SK-N-SH (cell line): ENCODE results near the gene SNRNP70. TPM values are rescaled to one million over a fixed set of nuclear protein-coding genes. Genes with fewer than 3 reads are reported as not detected.
"Not testable (repeated sequence)": the region's sequence is repeated elsewhere in the genome, so short reads cannot be mapped to it uniquely, and the experiment has no call there.

Experiments used
- CTCF ChIA-PET: fragments of 300-600, 350-600 bp; formaldehyde crosslinking; extraction: SDS; loops from one replicate; lab custom pipeline; 2021; lab: Yijun Ruan, JAX
- POLR2A ChIA-PET: fragments of 350-600 bp; sonication (Branson Sonifier 250); formaldehyde crosslinking; extraction: SDS; loops from one replicate; lab custom pipeline; 2020; ENCODE audit warnings: antibody characterized with exemption, inconsistent platforms; lab: Yijun Ruan, JAX
- DNase-seq: peaks from one replicate; pipeline ENCODE4 v3.0.0; 2012
- H2AFZ ChIP-seq: fragments of 200-600 bp; sonication (generic); 2 replicates; pipeline ENCODE4 v1.8.1; 2016; ENCODE audit warnings: antibody characterized with exemption, mild to moderate bottlenecking, low read depth
- H3F3A ChIP-seq: fragments of 200-600 bp; sonication (generic); replicated peaks from 2 replicates; pipeline ENCODE3; 2016; ENCODE audit warnings: antibody characterized with exemption, mild to moderate bottlenecking; ENCODE audit not compliant: insufficient read depth
- H3K27ac ChIP-seq, 2 experiments: fragments of 200-500 bp in 1 of 2; fragments of 200-600 bp in 1 of 2; sonication (Bioruptor generic) in 1 of 2; sonication (generic), shearing (Covaris generic) in 1 of 2; 2 replicates each; pipeline versions ENCODE4 v1.5.1 to v1.6.1; 2014 to 2016; ENCODE audit warnings: low read depth in 2 of 2, inconsistent platforms in 1 of 2, low read length in 1 of 2, mild to moderate bottlenecking in 1 of 2, mixed read lengths in 1 of 2
- H3K27me3 ChIP-seq: fragments of 200-600 bp; sonication (generic), shearing (Covaris generic); 2 replicates; pipeline ENCODE4 v1.6.1; 2016; ENCODE audit warnings: mixed run types; ENCODE audit not compliant: insufficient read depth
- H3K36me3 ChIP-seq, 2 experiments: fragments of 200-500 bp in 1 of 2; fragments of 200-600 bp in 1 of 2; sonication (Bioruptor generic) in 1 of 2; sonication (generic) in 1 of 2; replicated peaks in 1 of 2; 2 replicates each; pipeline versions ENCODE3 to v1.5.1; 2014 to 2016; ENCODE audit warnings: low read length in 1 of 2, mild to moderate bottlenecking in 1 of 2; ENCODE audit not compliant: insufficient read depth in 2 of 2, control insufficient read depth in 1 of 2
- H3K4me1 ChIP-seq, 2 experiments: fragments of 200-500 bp in 1 of 2; fragments of 200-600 bp in 1 of 2; sonication (Bioruptor generic) in 1 of 2; sonication (generic), shearing (Covaris generic) in 1 of 2; 2 replicates each; pipeline versions ENCODE4 v1.5.1 to v1.6.1; 2014 to 2016; ENCODE audit warnings: low read depth in 1 of 2, low read length in 1 of 2, mixed run types in 1 of 2; ENCODE audit not compliant: insufficient read depth in 2 of 2, control insufficient read depth in 1 of 2
- H3K4me2 ChIP-seq: fragments of 200-600 bp; sonication (generic), shearing (Covaris generic); 2 replicates; pipeline ENCODE4 v1.6.1; 2017; ENCODE audit warnings: mixed run types
- H3K4me3 ChIP-seq, 2 experiments: fragments of 200-500 bp in 1 of 2; fragments of 200-600 bp in 1 of 2; sonication (Bioruptor generic) in 1 of 2; sonication (generic), shearing (Covaris generic) in 1 of 2; 2 replicates each; pipeline versions ENCODE4 v1.5.1 to v1.8.1; 2014 to 2016; ENCODE audit warnings: low read depth in 2 of 2, inconsistent platforms in 1 of 2, low read length in 1 of 2, mild to moderate bottlenecking in 1 of 2, mixed read lengths in 1 of 2, moderate library complexity in 1 of 2
- H3K79me2 ChIP-seq: fragments of 200-600 bp; sonication (generic); 2 replicates; pipeline ENCODE4 v1.8.1; 2017; ENCODE audit warnings: mild to moderate bottlenecking; ENCODE audit not compliant: insufficient read depth
- H3K9ac ChIP-seq: fragments of 200-600 bp; sonication (generic); 2 replicates; pipeline ENCODE4 v1.6.1; 2017; ENCODE audit warnings: mixed run types
- H3K9me2 ChIP-seq: fragments of 200-600 bp; sonication (generic); 2 replicates; pipeline ENCODE4 v1.6.1; 2017; ENCODE audit warnings: mixed run types
- H3K9me3 ChIP-seq: fragments of 200-600 bp; sonication (generic); 2 replicates; pipeline ENCODE4 v1.6.1; 2017; ENCODE audit warnings: mixed run types, mild to moderate bottlenecking, moderate library complexity
- H4K20me1 ChIP-seq: fragments of 200-600 bp; sonication (generic); 2 replicates; pipeline ENCODE4 v1.6.1; 2017; ENCODE audit warnings: mild to moderate bottlenecking, mixed run types; ENCODE audit not compliant: insufficient read depth
- CHD2 ChIP-seq: fragments of 150-350 bp; IDR thresholded peaks from 2 replicates; pipeline ENCODE4 v1.6.1; 2018; ENCODE audit warnings: low read length; ENCODE audit not compliant: partially characterized antibody
- ELF1 ChIP-seq: IDR thresholded peaks from 2 replicates; pipeline ENCODE4 v1.4.0; 2012
- FOSL2 ChIP-seq: IDR thresholded peaks from 2 replicates; pipeline ENCODE4 v1.4.0; 2012; ENCODE audit warnings: low read depth, mild to moderate bottlenecking, moderate library complexity, borderline replicate concordance
- FOXJ3 ChIP-seq: sonication (generic); formaldehyde crosslinking; IDR thresholded peaks from 2 replicates; pipeline ENCODE4 v1.5.1; 2020; ENCODE audit warnings: mild to moderate bottlenecking, missing genetic modification reagents
- RXRA ChIP-seq: IDR thresholded peaks from 2 replicates; pipeline ENCODE4 v1.4.0; 2012; ENCODE audit warnings: low read depth, mild to moderate bottlenecking, borderline replicate concordance
- YY1 ChIP-seq: IDR thresholded peaks from 2 replicates; pipeline ENCODE4 v1.4.0; 2012; ENCODE audit warnings: low read depth, mild to moderate bottlenecking
- WGBS: methylation state at CpG from one replicate; pipeline ENCODE4 v1.1.6; 2017; ENCODE audit warnings: low lambda C conversion rate; 5-methylcytosine and 5-hydroxymethylcytosine counted together
- polyA plus RNA-seq, 3 experiments: library from polyadenylated mRNA; depleted of rRNA; stranded (reverse); fragments of >200 nt; gene quantifications; 2 replicates each; pipeline ENCODE4 v1.2.3, GENCODE V29; 2012
- TF ChIP-seq, protein P1 (sequence below): IDR thresholded peaks from 2 replicates; pipeline ENCODE4 v1.6.1; 2012; ENCODE audit warnings: mild to moderate bottlenecking, low read depth, low read length, moderate library complexity
- TF ChIP-seq, protein P2 (sequence below): fragments of 200-600 bp; sonication (generic); IDR thresholded peaks from 2 replicates; pipeline ENCODE4 v1.6.1; 2017; ENCODE audit warnings: antibody characterized with exemption, mild to moderate bottlenecking, moderate library complexity

The SNRNP70 gene
- polyA plus RNA-seq, 1 of the 3 experiments (the other 2 are of a cell fraction) = 359 TPM

DNA sequence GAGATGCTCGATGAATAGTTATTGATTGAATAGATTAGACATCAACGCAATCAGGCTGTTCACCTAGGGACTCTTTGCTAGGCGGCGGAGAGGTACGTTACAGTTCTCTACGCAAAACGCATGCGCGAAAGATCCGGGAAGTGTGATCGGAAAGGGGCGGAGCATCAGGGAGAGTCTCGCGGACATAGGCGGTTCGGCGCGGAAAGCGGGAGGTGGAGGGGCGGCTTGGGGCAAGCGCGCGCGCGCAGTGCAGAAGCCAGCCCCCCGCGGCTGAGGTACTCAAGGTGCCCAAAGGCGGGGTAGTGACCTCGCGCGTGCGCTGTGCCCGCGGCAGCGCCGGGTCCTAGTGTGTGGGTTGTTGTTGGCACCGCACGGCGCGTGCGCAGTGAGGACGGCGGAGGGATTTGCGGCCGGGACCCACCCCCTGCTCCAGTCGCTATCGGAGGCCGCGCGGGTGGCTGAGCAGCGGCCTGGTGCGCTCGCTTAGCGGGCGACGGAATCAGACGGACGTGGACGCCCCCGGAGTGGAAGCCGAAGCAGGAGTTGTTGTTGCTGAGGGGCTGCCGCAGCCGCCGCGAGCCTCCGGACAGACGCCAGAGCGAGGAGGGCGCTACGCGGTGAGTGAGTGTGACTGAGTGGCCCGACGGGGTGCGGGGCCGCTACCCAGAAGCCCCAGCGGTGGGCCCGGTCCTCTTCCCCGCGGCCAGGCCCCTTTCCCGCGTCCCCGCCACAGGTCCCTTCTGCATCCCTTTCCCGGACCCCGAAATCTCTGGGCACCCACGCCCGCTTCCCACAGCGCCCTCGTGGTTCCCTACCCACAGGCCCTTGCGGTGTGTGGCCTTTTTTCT is at the start of gene SNRNP70 (continued):
- TF ChIP-seq RXRA = no peak
- TF ChIP-seq, protein P1, sequence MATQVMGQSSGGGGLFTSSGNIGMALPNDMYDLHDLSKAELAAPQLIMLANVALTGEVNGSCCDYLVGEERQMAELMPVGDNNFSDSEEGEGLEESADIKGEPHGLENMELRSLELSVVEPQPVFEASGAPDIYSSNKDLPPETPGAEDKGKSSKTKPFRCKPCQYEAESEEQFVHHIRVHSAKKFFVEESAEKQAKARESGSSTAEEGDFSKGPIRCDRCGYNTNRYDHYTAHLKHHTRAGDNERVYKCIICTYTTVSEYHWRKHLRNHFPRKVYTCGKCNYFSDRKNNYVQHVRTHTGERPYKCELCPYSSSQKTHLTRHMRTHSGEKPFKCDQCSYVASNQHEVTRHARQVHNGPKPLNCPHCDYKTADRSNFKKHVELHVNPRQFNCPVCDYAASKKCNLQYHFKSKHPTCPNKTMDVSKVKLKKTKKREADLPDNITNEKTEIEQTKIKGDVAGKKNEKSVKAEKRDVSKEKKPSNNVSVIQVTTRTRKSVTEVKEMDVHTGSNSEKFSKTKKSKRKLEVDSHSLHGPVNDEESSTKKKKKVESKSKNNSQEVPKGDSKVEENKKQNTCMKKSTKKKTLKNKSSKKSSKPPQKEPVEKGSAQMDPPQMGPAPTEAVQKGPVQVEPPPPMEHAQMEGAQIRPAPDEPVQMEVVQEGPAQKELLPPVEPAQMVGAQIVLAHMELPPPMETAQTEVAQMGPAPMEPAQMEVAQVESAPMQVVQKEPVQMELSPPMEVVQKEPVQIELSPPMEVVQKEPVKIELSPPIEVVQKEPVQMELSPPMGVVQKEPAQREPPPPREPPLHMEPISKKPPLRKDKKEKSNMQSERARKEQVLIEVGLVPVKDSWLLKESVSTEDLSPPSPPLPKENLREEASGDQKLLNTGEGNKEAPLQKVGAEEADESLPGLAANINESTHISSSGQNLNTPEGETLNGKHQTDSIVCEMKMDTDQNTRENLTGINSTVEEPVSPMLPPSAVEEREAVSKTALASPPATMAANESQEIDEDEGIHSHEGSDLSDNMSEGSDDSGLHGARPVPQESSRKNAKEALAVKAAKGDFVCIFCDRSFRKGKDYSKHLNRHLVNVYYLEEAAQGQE = peak; percentile 77
- peak; percentile 90 for TF ChIP-seq ELF1
- TF ChIP-seq FOXJ3 (CRISPR knock-in tag) = no peak
- no peak for TF ChIP-seq FOSL2
- 0 out of 2 replicates have a peak, but pooled peaks have one; percentile 36 for TF ChIP-seq YY1
- TF ChIP-seq CHD2 = peak; percentile 98
- TF ChIP-seq, protein P2, sequence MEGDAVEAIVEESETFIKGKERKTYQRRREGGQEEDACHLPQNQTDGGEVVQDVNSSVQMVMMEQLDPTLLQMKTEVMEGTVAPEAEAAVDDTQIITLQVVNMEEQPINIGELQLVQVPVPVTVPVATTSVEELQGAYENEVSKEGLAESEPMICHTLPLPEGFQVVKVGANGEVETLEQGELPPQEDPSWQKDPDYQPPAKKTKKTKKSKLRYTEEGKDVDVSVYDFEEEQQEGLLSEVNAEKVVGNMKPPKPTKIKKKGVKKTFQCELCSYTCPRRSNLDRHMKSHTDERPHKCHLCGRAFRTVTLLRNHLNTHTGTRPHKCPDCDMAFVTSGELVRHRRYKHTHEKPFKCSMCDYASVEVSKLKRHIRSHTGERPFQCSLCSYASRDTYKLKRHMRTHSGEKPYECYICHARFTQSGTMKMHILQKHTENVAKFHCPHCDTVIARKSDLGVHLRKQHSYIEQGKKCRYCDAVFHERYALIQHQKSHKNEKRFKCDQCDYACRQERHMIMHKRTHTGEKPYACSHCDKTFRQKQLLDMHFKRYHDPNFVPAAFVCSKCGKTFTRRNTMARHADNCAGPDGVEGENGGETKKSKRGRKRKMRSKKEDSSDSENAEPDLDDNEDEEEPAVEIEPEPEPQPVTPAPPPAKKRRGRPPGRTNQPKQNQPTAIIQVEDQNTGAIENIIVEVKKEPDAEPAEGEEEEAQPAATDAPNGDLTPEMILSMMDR = no peak

DNA sequence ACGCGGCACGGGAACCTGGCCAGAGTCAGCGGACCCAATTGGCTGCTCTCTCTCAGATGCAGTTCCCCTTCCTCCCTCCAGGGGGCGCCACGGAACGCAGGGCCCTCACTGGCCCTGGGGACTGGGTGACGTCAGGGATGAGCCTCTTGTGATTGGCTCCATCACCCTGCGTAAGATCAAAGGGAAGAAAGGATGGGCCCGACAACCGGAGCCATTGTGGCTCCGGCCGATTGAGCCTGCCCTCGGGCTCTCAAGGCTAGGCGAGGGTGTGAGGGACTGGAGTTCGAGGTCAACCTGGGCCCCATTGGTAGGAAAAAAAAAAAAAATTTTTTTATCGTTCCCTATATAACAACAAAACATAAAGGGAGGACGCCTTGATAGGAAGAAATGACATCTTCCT is 48.4 kb upstream of the SNRNP70 start, which contains the start of gene CGB1:
Gene CGB1, minus strand, starts transcription at position 81 of the 400 bp plus-strand sequence. CDS start 184 bp downstream, outside the sequence.
- 64% methylated on average over 18 of the region's 18 CpGs for WGBS
- H3K27ac ChIP-seq, POLR2A ChIA-PET, H3K27me3 ChIP-seq, H4K20me1 ChIP-seq, H3K79me2 ChIP-seq, H3K9me2 ChIP-seq, H3K9ac ChIP-seq, H3F3A ChIP-seq, H2AFZ ChIP-seq, H3K4me1 ChIP-seq, H3K36me3 ChIP-seq, CTCF ChIA-PET, H3K4me2 ChIP-seq: not testable (repeated sequence)
- peak; percentile 50 for DNase-seq
- TF ChIP-seq, protein P2 = peak; percentile 52
- TF ChIP-seq, all 33 proteins: peak for 1; not testable (repeated sequence) for 32
- H3K9me3 ChIP-seq, H3K4me3 ChIP-seq: not testable (repeated sequence)

DNA sequence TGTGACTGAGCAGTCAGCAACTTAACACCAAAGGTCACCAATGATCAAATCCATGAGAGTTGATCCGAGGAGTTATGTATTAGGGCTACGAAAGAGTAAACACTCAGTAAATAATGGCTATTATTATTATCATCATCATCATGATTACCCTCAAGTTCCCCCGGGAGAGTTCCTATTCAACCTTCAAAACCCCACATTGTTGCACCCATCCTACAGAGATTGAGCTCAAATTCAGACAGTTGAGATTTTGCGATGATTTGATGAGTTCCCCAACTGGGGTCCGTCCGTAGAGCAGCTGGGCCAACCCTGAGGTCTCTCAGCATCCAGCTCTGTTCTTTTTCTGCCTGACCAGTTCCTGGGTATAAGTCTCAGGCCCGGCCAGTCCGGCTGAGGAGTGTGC is 47.1 kb upstream of the SNRNP70 start:
- POLR2A ChIA-PET, H3K4me2 ChIP-seq, H3K9me3 ChIP-seq, H3K79me2 ChIP-seq, H3F3A ChIP-seq, H3K9me2 ChIP-seq, H3K4me1 ChIP-seq, H4K20me1 ChIP-seq, DNase-seq, CTCF ChIA-PET, H3K4me3 ChIP-seq, H3K27me3 ChIP-seq, H3K36me3 ChIP-seq, H2AFZ ChIP-seq, H3K9ac ChIP-seq, H3K27ac ChIP-seq: not testable (repeated sequence)
- 84% methylated on average over 6 of the region's 8 CpGs for WGBS
